ENCODE data around the gene HSPA1A. TPM values are rescaled to one million over a fixed set of nuclear protein-coding genes. Genes with fewer than 3 reads are reported as not detected.

The HSPA1A gene
- total and polyA plus RNA-seq, 2 donors (not counting 1 experiment from before 2014, with no cell fraction given): 66.3 to 70.0 TPM

- H2AFZ ChIP-seq (ENCODE audit: low read length): no peak overlapping the region
- H3K79me2 ChIP-seq (ENCODE audit: control insufficient read depth, insufficient read depth, low read length): peaks cover 6% of the 10 kb centered on the region
- no peaks in the 10 kb centered on the region for H4K20me1 ChIP-seq (ENCODE audit: control insufficient read depth, extremely low read depth, insufficient read depth, low read length)
- no peak overlapping the region for H3K4me2 ChIP-seq (ENCODE audit: extremely low read depth, insufficient read depth, low read length)
- no peak for DNase-seq (ENCODE audit: low read depth in 2 of 2)
- H3K27me3 ChIP-seq (ENCODE audit: control insufficient read depth, insufficient read depth, low read length): no peaks in the 10 kb centered on the region
- H3K9me3 ChIP-seq (ENCODE audit: control insufficient read depth, insufficient read depth, low read depth, low read length): no peaks in the 10 kb centered on the region
- H3K4me3 ChIP-seq (replicated peaks in 1 of 4; ENCODE audit: control extremely low read depth in 1 of 4, insufficient read depth in 1 of 4, low read depth in 3 of 4, low read length in 4 of 4): no peak overlapping the region
- peaks cover 14% of the 10 kb centered on the region for H3K36me3 ChIP-seq (ENCODE audit: control insufficient read depth, insufficient read depth, low read length)
- no peak overlapping the region for H3K27ac ChIP-seq (ENCODE audit: insufficient read depth, low read length)
- no peak overlapping the region for H3K9ac ChIP-seq (ENCODE audit: insufficient read depth, low read length)
- peaks cover 4% of the 10 kb centered on the region for H3K4me1 ChIP-seq (ENCODE audit: control insufficient read depth, extremely low read depth, insufficient read depth, low read length)
- TF ChIP-seq CTCF (conservative IDR thresholded peaks at IDR 0.05 in 1 of 2, IDR thresholded peaks at IDR 0.05 in 1 of 2; ENCODE audit: low read depth in 1 of 2, low read length in 2 of 2) (no peak), EZH2 (IDR thresholded peaks at IDR 0.05; ENCODE audit: low read length, missing control alignments) (no peak)
These were observed 44.6 kb downstream of the HSPA1A start for GRCh38 chr6:31859923-31860322.

GRCh38 chr6:31860349-31860748 lies 45.0 kb downstream of the HSPA1A start:
- H2AFZ ChIP-seq (ENCODE audit: low read length): no peak overlapping the region
- DNase-seq (ENCODE audit: low read depth in 2 of 2): no peak
- no peak overlapping the region for H3K4me3 ChIP-seq (replicated peaks in 1 of 4; ENCODE audit: control extremely low read depth in 1 of 4, insufficient read depth in 1 of 4, low read depth in 3 of 4, low read length in 4 of 4)
- H3K27me3 ChIP-seq (ENCODE audit: control insufficient read depth, insufficient read depth, low read length): no peaks in the 10 kb centered on the region
- no peaks in the 10 kb centered on the region for H4K20me1 ChIP-seq (ENCODE audit: control insufficient read depth, extremely low read depth, insufficient read depth, low read length)
- no peak overlapping the region for H3K4me2 ChIP-seq (ENCODE audit: extremely low read depth, insufficient read depth, low read length)
- no peaks in the 10 kb centered on the region for H3K9me3 ChIP-seq (ENCODE audit: control insufficient read depth, insufficient read depth, low read depth, low read length)
- peaks cover 14% of the 10 kb centered on the region for H3K36me3 ChIP-seq (ENCODE audit: control insufficient read depth, insufficient read depth, low read length)
- H3K27ac ChIP-seq (ENCODE audit: insufficient read depth, low read length): no peak overlapping the region
- H3K4me1 ChIP-seq (ENCODE audit: control insufficient read depth, extremely low read depth, insufficient read depth, low read length): peaks cover 4% of the 10 kb centered on the region
- peaks cover 6% of the 10 kb centered on the region for H3K79me2 ChIP-seq (ENCODE audit: control insufficient read depth, insufficient read depth, low read length)
- TF ChIP-seq EZH2 (IDR thresholded peaks at IDR 0.05; ENCODE audit: low read length, missing control alignments) (no peak), CTCF (conservative IDR thresholded peaks at IDR 0.05 in 1 of 2, IDR thresholded peaks at IDR 0.05 in 1 of 2; ENCODE audit: low read depth in 1 of 2, low read length in 2 of 2) (no peak)
- H3K9ac ChIP-seq (ENCODE audit: insufficient read depth, low read length): no peak overlapping the region

GRCh38 chr6:31861150-31861549 lies 45.8 kb downstream of the HSPA1A start:
- Histone ChIP-seq H3K27me3 (ENCODE audit: control insufficient read depth, insufficient read depth, low read length) (no peaks in the 10 kb centered on the region), H3K4me1 (ENCODE audit: control insufficient read depth, extremely low read depth, insufficient read depth, low read length) (peaks cover 4% of the 10 kb centered on the region), H3K4me2 (ENCODE audit: extremely low read depth, insufficient read depth, low read length) (no peak overlapping the region), H3K9ac (ENCODE audit: insufficient read depth, low read length) (no peak overlapping the region), H3K79me2 (ENCODE audit: control insufficient read depth, insufficient read depth, low read length) (peaks cover 6% of the 10 kb centered on the region), H4K20me1 (ENCODE audit: control insufficient read depth, extremely low read depth, insufficient read depth, low read length) (no peaks in the 10 kb centered on the region), H3K9me3 (ENCODE audit: control insufficient read depth, insufficient read depth, low read depth, low read length) (no peaks in the 10 kb centered on the region), H3K27ac (ENCODE audit: insufficient read depth, low read length) (no peak overlapping the region), H2AFZ (ENCODE audit: low read length) (no peak overlapping the region), H3K4me3 (replicated peaks in 1 of 4; ENCODE audit: control extremely low read depth in 1 of 4, insufficient read depth in 1 of 4, low read depth in 3 of 4, low read length in 4 of 4) (peak overlapping the region in 1 of 4 experiments; percentile 75), H3K36me3 (ENCODE audit: control insufficient read depth, insufficient read depth, low read length) (peaks cover 14% of the 10 kb centered on the region)
- DNase-seq (ENCODE audit: low read depth in 2 of 2): no peak
- TF ChIP-seq EZH2 (IDR thresholded peaks at IDR 0.05; ENCODE audit: low read length, missing control alignments) (no peak), CTCF (conservative IDR thresholded peaks at IDR 0.05 in 1 of 2, IDR thresholded peaks at IDR 0.05 in 1 of 2; ENCODE audit: low read depth in 1 of 2, low read length in 2 of 2) (no peak)
